ENCODE measurements around the gene FOSL2.

FOSL2 gene

DNA sequence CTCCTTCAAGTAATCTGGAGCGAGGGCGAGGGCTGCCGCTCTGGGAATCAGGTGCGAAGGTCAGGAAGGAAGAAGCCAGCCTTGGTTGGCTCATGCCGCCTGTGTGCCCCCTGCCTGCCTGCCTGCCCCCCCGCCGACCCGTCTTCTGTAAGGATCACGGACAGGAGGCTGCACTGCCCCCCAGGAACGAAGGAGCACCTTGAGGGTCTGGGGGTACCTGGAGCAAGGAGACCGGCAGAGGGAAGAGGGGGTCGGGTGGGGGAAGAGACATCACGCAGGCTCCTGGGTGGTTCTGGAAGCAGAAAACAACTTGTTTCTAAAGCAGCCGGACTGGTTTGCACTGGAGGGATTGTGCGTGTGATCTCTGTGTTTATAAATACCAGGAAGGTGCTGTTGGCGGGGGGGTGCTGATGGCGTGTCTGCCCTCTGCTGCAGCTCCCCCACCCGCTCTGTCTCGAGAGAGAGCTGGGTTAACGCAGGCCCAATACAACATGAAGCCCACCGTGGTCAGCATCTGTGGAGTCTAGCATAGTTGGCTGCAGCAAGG is 1.7 kb downstream of the FOSL2 start:
- peaks cover 37% of the 10 kb centered on the region for H3K4me1 Mint-ChIP-seq
- TF ChIP-seq, protein P1, sequence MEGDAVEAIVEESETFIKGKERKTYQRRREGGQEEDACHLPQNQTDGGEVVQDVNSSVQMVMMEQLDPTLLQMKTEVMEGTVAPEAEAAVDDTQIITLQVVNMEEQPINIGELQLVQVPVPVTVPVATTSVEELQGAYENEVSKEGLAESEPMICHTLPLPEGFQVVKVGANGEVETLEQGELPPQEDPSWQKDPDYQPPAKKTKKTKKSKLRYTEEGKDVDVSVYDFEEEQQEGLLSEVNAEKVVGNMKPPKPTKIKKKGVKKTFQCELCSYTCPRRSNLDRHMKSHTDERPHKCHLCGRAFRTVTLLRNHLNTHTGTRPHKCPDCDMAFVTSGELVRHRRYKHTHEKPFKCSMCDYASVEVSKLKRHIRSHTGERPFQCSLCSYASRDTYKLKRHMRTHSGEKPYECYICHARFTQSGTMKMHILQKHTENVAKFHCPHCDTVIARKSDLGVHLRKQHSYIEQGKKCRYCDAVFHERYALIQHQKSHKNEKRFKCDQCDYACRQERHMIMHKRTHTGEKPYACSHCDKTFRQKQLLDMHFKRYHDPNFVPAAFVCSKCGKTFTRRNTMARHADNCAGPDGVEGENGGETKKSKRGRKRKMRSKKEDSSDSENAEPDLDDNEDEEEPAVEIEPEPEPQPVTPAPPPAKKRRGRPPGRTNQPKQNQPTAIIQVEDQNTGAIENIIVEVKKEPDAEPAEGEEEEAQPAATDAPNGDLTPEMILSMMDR (IDR thresholded peaks at IDR 0.05): no peak
- H3K27ac Mint-ChIP-seq: no peak overlapping the region
- peak; percentile 20 for DNase-seq
- no peak overlapping the region for H3K4me3 Mint-ChIP-seq
- H3K27me3 Mint-ChIP-seq (ENCODE audit: low read depth, poor library complexity): peaks cover 6% of the 10 kb centered on the region
- no peaks in the 10 kb centered on the region for H3K9me3 Mint-ChIP-seq
- no peaks in the 10 kb centered on the region for H3K36me3 Mint-ChIP-seq (ENCODE audit: low read depth)

DNA sequence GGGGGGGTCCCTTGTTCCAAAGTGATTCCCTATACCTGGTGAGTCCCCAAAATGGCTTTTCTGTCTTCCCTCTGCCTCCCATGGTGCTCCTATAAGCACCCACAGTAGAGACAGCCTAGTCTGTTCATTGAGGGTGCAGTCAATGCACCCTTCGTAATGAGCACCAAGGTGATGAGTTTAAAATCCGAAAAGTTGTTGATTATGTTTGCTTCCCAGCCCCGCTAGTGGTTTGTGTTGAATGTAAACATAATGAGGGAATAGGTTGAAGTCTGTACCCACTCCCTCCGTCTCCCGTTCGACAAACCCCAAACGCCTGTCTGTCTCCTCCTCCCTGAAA is 2.3 kb downstream of the FOSL2 start:
- peaks cover 37% of the 10 kb centered on the region for H3K4me1 Mint-ChIP-seq
- no peak for DNase-seq
- H3K27ac Mint-ChIP-seq: no peak overlapping the region
- no peak overlapping the region for H3K4me3 Mint-ChIP-seq
- H3K9me3 Mint-ChIP-seq: no peaks in the 10 kb centered on the region
- TF ChIP-seq, protein P1 (IDR thresholded peaks at IDR 0.05): no peak
- no peaks in the 10 kb centered on the region for H3K36me3 Mint-ChIP-seq (ENCODE audit: low read depth)
- H3K27me3 Mint-ChIP-seq (ENCODE audit: low read depth, poor library complexity): peaks cover 6% of the 10 kb centered on the region

DNA sequence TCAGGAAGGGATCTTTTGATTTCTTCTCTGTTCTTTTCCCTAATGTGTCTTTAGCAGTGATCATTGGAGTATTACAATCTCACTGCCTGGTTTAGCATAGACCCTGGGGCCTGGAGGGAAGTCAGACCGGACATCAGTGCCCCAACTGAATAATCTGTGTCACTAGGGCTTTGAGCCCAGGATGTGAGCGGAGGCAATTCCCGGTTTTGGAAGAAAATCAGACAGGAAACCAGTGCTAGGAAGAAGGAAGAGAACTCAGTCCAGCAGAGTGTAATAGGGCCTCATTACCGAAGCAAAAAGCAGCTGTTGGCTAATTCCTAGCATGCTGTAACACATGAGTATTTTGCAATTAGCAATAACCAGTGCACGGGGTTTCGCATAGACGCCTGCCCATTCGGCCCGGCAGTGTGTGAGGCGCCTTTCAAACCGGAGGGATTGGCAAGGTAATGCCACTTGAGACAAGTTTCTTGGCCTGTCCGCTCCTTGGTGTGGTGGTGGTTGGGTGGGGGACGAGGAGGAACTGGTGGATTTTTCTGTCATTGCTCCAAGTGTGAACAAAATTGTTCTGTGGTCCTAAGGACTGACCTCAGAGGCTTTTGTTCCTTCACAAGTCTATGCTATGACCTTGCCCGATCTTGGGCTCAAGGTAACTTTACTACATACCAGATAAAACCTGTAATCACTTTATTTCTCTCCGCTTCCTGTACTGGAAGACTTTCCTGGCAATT is 2.8 kb downstream of the FOSL2 start:
- Mint-ChIP-seq H3K4me1 (peaks cover 38% of the 10 kb centered on the region), H3K36me3 (ENCODE audit: low read depth) (no peaks in the 10 kb centered on the region), H3K4me3 (no peak overlapping the region), H3K9me3 (no peaks in the 10 kb centered on the region), H3K27me3 (ENCODE audit: low read depth, poor library complexity) (peaks cover 6% of the 10 kb centered on the region), H3K27ac (no peak overlapping the region)
- TF ChIP-seq, protein P1 (IDR thresholded peaks at IDR 0.05): no peak
- DNase-seq: no peak

DNA sequence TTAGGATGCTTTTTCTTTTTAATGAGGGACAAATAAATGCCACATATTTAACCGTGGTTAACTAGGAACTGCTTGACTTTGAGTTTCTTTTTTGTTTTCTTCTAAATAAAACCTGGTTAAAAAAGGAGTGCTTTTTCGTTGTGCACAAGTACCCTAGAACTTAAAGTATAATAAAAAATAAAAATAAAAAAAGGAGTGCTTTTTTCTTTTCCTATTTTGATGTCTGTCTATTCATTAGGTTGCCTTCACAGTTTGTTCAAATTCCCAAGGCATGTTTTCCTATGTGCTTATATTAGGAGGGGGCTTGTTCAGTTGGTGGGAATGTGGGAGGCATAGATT is 4.4 kb downstream of the FOSL2 start:
- DNase-seq: no peak
- TF ChIP-seq, protein P1 (IDR thresholded peaks at IDR 0.05): peak; percentile 3
- H3K9me3 Mint-ChIP-seq: no peaks in the 10 kb centered on the region
- no peak overlapping the region for H3K4me3 Mint-ChIP-seq
- no peaks in the 10 kb centered on the region for H3K36me3 Mint-ChIP-seq (ENCODE audit: low read depth)
- no peak overlapping the region for H3K27ac Mint-ChIP-seq
- H3K4me1 Mint-ChIP-seq: peaks cover 43% of the 10 kb centered on the region
- H3K27me3 Mint-ChIP-seq (ENCODE audit: low read depth, poor library complexity): peaks cover 11% of the 10 kb centered on the region

DNA sequence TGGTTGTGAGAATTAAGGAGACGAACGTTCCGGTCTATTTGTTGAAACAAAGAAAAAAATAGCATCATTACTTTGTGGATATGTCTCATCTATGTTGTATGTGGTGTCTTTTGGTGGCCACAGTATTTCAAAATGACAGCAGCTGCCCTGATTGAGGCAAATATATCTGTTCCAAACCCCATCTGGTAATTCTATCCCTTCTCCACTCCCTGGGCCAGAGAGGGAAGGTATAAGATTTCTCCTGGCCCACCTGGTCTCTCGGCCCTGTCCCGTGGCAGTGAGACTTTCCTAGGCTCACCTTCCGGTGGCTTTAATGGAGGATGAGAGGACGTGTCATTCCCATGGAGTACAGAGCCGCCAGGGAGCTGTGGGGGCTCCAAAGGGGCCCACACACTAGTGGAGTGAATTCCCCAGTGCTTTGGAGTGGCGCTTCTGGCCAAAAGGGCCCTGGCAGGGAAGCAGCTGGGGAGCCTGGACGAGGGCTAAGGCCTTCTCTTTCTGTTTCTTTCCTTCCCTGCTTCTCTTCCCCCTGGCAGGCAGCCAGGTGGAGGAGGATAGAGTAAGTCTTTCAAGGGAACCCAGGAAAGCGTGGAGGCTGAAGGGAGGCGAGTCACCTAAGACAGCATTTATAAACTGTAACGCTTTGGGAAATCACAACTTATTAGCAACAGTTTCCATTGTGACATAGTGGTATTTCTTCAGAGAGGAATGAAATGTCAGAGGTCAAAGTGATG is 5.6 kb downstream of the FOSL2 start:
- no peaks in the 10 kb centered on the region for H3K9me3 Mint-ChIP-seq
- TF ChIP-seq, protein P1 (IDR thresholded peaks at IDR 0.05): no peak
- H3K4me1 Mint-ChIP-seq: peaks cover 46% of the 10 kb centered on the region
- H3K36me3 Mint-ChIP-seq (ENCODE audit: low read depth): no peaks in the 10 kb centered on the region
- H3K4me3 Mint-ChIP-seq: peak overlapping the region; percentile 12
- H3K27me3 Mint-ChIP-seq (ENCODE audit: low read depth, poor library complexity): peaks cover 11% of the 10 kb centered on the region
- no peak for DNase-seq
- H3K27ac Mint-ChIP-seq: peak overlapping the region; percentile 72
